HT-29 (cell line): ENCODE data around the gene GDF11. TPM values are rescaled to one million over a fixed set of nuclear protein-coding genes. Genes with fewer than 3 reads are reported as not detected.

Experiments used
- DNase-seq: peaks from one replicate; pipeline ENCODE4 v3.0.0-alpha.2; 2015; ENCODE audit warnings: low spot score
- total RNA-seq: library from RNA; depleted of rRNA; stranded (reverse); fragments of >200 nt; shearing (Covaris generic); gene quantifications from 2 replicates; pipeline ENCODE4 v1.2.3, GENCODE V29; 2014; rRNA removed

GDF11 gene
- total RNA-seq: 2.0 and 3.8 TPM in 2 replicates

GRCh38 chr12:55742719-55743405, at the start of gene GDF11:
GDF11 (plus strand) TSS chr12:55743122; CDS start chr12:55743317, 195 bp downstream.
- DNase-seq: peak; percentile 48

- no peak for DNase-seq
These were observed 49.4 kb upstream of the GDF11 start for GRCh38 chr12:55693323-55694187.

- DNase-seq: no peak
These were observed 48.8 kb upstream of the GDF11 start for GRCh38 chr12:55694188-55694515.

DNA sequence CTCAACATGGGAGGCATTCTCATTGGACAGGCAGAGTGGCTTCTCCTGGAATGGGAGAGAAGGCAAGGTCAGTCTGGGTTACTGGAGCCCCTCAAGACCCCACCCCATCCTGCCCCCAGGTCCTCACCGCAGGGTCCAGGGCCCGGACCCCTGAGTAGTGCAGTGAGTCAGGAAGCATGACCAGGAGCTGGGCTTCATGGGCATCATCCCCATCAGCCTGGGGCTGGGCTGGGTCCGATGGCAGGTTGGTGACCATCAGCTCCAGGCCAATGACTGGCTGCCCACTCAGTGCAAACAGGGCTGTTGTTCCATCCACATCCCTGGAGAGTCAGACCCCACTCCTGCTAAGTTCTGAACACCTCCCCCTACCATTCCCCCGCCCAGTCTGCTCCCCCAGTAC, 48.3 kb upstream of the GDF11 start:
- no peak for DNase-seq

DNA sequence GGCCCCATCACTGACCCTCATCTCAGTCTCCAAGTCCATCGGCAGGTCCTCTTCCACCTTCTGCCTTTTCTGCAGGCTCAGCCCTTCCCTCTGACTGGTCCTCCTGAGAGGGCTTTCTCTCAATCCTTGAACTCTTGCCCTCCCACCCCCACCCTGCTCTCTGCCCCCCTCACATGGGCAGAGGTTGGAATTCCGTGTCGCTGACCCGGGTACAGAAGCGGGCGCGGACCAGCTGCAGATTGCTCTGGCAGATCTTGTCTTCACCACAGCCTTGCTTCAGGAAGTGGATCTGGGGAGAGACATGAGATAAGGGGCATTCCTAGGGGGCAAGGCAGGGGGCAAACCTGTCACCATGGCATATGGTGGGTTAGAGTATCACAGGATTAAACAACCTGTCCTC, 47.6 kb upstream of the GDF11 start:
- no peak for DNase-seq

DNA sequence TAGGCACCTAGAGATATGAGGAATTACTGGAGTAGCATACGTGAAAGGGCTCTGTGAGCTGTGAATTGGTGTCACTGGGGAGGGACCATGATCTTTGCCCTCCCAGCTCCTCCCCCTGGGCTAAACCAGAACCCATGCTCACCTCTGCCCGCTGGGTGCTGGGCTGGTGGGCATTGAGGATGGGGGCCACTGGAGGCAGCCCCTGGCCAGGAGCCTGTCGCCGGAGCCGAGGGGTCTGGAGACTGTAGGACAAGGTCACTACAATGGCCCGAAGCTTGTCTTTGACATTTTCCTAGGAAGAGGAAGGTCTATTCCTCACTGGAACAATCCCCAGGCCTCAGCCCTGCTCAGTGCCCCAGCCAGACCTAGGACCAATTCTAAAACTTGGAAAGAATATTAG, 46.8 kb upstream of the GDF11 start:
- DNase-seq: no peak

- no peak for DNase-seq
These were observed 46.0 kb upstream of the GDF11 start for GRCh38 chr12:55696796-55697462.

- no peak for DNase-seq
These were observed 45.2 kb upstream of the GDF11 start for GRCh38 chr12:55697686-55698085.

DNA sequence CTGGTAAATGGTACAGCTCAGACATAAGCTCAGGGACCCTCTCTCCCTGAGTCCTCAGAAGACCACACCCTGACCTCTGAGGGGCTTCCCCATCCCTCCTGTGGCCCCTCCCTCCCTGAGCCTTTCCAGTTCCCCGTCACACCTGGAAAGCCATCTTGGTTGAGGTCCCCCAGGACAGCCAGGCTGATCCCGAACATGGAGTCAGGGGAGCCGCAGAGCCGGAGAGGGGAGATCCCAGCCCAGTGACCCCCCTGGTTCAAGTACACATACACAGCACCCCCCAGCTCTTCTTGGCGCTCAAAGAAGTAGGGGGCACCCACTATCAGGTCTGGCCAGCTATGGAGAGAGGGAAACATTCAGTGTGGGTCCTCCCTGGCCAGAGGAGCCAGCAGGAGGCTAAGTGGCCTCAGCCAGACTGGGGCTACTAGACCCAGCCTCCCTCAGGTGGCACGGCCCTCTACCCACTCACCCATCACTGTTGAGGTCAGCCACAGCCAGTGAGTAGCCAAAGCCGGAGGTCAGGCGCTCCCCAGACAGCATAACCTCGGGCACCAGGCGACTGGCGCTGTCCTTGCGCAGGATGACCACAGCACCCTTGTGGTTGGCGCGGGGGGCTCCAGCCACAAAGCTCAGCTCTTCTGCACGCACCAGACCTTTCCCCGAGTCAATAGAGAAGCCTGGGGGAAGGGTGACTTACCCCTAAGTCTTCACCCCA, 44.5 kb upstream of the GDF11 start:
- no peak for DNase-seq

- no peak for DNase-seq
These were observed 44.0 kb upstream of the GDF11 start for GRCh38 chr12:55698965-55699364.

DNA sequence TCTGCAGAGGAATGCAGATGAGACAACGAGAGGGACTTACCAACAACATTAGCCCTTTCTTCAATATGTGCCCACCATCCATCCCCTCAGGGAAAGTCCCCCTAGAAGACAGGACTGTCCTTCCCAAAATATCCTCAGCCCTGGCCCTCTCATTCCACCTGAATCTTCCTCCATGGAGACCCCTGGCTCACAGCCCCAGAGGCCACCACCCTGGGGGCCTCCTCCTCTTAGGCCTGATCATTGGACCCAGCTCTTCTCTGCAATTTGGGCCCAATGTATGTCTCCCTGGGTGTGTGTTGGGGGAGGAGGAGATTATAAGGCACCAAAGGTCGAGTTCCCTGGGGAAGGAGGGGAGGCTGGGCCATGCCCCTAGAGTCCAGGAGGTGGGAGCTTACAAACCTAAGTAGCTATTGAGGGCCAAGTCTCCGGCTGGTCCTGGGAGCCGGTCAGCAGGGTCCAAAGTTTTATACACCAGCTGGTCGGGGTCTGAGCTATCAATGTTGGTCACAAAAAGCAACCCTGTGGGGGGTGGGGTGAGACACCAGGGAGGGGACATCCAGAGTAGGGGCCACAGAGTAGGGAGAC, 43.4 kb upstream of the GDF11 start:
- DNase-seq: no peak

GRCh38 chr12:55700255-55701018, 42.5 kb upstream of the GDF11 start:
- DNase-seq: no peak

GRCh38 chr12:55702861-55703260, 40.1 kb upstream of the GDF11 start:
- no peak for DNase-seq

GRCh38 chr12:55703288-55703687, 39.6 kb upstream of the GDF11 start:
- no peak for DNase-seq

DNA sequence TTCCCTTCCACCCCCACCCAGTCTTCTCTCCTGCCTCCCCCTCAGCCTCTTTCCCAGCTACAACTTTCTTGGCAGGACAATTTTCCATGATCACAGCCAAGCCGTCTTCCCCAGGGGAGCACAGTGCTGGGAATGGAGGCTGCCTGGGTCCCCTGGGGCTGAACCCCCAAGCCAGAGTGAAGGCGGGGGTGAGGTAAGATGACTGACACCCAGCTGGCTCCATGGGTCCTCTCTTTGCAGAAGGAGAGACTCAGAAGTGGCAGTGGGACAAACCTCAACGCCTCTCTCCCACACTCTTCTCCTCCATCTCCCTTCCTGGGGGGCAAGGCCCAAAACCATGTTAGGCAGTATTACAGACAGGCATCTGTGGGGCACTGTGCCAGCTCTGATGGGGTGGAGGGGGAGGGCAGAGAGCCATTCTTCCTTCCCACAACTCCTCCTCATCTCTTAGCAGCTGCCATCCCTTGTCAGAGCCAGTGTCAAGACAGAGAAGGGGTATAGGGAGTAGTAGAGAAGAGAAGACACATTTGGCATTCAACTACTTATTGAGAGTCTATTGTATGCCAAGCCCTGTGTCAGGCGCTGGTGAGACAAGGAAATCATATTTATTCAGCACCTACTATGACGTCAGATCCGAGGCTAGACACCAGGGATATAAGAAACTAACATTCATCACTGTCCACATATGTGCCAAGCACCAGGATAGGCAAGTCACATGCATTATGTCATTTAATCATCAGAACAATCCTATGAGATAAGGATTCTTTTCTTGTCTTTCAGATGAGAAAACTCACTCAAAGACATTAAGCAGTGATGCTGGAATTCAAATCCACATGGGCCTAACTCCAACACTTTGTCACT, 38.8 kb upstream of the GDF11 start:
- no peak for DNase-seq

- DNase-seq: no peak
These were observed 37.9 kb upstream of the GDF11 start for GRCh38 chr12:55704824-55705718.

GRCh38 chr12:55705782-55706402, 37.0 kb upstream of the GDF11 start:
- no peak for DNase-seq

DNA sequence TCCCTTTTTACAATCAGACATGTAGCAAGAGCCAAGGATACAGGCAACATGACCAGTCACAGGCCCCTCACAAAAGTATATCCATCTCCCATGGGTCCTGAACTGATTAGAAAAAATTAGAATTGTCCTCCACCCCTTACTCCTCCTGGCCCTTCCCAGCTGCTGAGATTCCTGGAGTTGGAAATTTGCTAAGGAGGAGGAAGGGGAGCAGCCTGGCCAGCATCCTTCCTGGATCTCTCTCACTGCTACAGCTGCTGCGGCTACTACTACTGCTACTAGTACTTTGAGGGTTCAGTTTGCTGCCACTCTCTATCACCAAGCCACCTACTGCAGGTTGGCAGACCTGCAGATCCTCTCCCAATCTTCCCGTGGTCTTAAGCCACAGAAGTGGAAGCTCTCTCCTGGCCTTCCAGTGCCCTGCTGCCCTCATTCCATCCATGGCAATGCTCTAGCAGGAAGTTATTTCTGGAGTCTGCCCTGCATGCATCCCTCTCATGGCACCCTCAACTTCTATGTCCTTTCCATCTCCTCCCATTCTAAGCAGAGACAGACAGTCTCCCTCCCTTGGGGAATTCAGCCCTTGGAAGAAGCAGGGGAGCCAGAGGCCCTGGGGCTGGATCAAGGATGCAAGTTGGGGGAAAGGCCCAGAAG, 36.2 kb upstream of the GDF11 start:
- DNase-seq: no peak
